HG03469 (cell line): Measurements from ENCODE around the gene DNAI4.

Experiments
- ATAC-seq: cut with Tn5 transposase; IDR thresholded peaks from one replicate; pipeline ENCODE4 v1.9.1; 2021; ENCODE audit warnings: mild to moderate bottlenecking, moderate library complexity, moderate number of reproducible peaks; ENCODE audit not compliant: unreplicated experiment

The DNAI4 gene

DNA sequence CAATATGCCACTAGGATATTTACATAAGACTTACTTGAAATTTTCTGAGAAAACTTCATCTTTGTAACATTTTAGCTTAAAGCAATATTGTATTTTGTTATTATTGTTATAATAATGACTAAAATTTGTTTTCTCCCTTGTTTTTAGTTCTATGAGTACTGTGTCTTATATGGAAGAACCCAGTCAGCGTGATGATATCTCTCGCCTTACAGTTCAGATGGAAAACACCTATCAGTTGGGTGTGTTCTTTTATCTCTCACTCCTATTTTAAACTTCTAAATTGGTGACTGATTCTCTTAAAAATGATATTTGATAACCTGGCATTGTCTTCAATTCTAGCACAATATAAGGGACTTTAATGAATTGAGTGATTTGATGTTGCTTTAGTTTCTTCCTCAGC is 154.4 kb downstream of the DNAI4 start:
- ATAC-seq: no peak

DNA sequence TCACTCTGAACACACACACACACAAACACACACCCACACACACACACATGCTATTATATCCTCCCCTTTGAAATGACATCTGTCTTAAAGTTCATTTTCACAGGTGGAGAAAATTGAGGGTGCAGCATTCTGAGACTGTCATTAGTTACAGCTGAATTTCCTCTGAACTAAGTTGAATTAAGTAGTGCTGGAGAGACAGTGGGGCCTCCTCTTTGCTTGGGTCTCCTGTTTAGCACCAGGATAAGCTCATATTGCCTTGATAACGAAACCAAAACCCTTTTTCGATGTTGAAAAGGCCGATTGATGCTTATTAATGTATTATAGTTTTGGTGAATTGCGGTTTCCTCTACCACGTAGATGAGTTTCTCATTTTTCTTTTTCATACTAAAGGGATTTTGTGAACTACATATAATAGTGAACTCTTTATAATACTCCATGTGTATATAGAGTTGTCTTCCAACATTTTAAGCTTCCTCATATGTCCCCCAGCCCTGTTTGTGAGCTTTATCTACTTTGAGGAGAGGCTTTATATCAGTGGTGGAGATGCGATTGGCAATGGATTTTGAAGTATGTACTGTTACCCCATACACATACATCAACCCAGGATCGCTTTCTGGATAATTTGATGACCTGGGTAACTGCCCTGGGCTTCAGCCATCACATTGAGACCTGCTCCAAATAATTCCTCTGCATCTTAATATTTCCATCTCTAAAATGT is 155.0 kb downstream of the DNAI4 start:
- ATAC-seq: no peak

DNA sequence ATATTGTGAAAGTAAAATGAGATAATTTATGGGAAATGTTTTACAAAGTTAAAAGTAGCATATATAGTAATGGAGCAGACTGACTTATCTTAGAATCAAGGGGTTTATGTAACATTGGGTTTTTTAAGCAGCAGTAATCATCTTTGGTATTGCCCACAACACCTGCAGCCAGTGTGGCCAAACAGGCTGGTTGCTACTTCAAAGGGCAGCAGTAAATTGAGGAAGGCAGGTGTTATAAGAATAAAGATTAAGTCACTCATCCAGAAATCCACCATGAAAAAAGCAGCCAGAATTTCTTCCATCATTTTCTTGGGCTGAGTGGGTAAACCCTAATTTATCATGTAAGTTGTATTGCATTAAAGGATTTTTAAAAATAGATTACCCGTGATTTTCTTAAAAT is 155.7 kb downstream of the DNAI4 start:
- no peak for ATAC-seq

DNA sequence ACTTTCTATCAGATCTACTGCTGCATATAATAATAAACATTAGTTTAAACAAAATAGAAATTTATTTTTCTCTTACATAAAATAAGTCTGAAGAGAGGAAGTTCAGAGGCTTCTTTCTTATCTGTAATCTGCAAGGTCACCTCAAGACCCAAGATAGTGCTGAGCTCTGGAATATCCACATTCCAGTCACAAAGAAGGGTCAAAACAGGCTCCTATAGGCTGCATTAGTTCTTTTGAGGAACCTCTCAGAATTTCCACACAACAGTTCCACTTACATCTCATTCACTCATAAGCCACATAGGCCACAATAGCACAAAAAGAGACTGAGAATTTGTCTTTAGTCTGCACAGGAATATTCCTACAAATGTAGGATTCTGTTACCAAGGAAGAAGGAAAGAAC is 157.0 kb downstream of the DNAI4 start:
- no peak for ATAC-seq

DNA sequence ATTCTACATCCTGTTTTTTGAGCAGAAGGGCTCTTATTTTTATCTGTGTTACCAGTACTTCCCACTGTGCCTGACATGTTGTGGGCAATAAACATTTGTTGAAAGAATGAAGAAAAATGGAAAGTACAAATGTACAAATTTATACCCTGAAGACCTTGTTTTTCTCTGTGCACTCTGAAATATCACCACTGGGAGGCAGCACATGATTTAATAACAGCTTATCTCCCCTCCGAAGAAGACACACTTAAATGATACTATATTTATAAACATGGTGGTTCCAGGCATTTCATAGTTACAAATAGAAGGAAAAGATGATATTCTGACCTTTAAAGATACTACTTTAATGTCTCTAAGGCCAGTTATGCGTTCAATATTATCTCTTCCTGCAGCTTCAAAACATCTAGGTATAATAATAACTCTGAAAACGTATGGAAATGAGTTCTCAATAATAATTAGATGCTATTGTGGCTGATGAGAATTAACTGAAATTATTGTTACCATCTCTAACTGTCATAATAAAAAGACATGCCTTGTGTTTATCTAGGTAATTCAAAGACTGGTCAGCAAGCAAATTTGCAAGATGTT is 159.6 kb downstream of the DNAI4 start:
- ATAC-seq: peak; percentile 50
